Measurements from ENCODE around the gene COG3.
"Not testable (repeated sequence)": the region's sequence is repeated elsewhere in the genome, so short reads cannot be mapped to it uniquely, and the experiment has no call there.

Gene COG3, protein sequence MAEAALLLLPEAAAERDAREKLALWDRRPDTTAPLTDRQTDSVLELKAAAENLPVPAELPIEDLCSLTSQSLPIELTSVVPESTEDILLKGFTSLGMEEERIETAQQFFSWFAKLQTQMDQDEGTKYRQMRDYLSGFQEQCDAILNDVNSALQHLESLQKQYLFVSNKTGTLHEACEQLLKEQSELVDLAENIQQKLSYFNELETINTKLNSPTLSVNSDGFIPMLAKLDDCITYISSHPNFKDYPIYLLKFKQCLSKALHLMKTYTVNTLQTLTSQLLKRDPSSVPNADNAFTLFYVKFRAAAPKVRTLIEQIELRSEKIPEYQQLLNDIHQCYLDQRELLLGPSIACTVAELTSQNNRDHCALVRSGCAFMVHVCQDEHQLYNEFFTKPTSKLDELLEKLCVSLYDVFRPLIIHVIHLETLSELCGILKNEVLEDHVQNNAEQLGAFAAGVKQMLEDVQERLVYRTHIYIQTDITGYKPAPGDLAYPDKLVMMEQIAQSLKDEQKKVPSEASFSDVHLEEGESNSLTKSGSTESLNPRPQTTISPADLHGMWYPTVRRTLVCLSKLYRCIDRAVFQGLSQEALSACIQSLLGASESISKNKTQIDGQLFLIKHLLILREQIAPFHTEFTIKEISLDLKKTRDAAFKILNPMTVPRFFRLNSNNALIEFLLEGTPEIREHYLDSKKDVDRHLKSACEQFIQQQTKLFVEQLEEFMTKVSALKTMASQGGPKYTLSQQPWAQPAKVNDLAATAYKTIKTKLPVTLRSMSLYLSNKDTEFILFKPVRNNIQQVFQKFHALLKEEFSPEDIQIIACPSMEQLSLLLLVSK

DNA sequence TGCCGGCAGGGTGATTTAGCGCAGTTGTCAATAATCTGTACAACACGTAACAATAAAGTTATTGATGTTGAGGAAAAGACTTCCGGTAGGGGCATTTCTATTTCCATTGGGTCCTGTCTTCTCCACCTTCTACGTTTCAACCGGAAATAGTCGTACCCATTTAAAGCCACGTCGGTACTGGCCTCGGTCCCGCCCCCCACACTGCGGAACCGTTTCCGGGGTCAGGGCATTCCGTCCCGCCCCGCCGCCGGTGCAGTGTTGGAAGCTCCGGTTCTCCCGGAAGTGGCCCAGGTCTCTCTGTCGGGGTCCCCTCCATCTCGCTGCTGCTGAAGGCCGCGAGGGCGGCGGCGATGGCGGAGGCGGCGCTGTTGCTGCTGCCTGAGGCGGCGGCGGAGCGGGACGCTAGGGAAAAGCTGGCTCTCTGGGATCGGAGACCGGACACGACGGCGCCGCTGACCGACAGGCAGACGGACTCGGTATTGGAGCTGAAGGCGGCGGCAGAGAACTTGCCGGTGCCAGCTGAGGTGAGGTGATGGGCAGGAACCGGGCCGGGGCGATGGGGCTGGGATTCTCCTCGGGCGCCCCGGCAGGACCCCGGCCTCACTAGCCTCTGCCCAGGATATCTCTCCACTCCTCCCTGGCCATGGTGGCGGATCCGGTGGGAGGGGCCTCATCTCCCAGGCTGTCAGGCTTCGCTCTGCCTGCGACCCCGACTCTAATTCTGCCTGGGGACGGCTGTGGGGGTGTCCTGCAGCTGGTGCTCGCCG lies at the start of gene COG3:
COG3 (plus strand) TSS at position 253 of the 767 bp plus-strand sequence; CDS start at position 351, 98 bp downstream.
- DNase-seq, result peak; percentile 96

GRCh38 chr13:45415112-45415511 lies 49.6 kb upstream of the COG3 start:
- no peak for DNase-seq

DNA sequence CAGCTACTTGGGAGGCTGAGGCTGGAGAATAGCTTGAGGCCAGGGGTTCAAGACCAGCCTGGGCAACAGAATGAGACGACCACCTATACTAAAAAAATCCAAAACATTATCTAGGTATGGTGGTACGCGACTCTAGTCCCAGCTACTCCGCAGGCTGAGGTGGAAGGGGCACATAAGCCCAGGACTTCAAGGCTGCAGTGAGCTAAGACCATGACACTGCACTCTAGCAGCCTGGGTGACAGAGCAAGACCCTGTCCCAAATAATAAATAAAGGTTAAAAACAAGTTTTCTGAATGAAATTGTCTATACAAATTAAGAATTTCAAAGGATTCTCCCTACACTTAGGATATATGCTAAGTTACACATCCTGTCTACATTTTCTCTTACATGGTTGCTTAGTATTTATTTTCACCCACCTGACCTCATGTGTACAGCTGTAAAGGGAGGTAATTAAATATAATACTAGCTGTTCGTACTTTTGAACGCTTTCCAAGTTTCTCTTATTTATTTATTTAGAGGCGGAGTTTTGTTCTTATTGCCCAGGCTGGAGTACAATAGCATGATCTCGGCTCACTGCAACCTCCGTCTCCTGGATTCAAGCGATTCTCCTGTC lies 48.1 kb upstream of the COG3 start:
- DNase-seq, result no peak

DNA sequence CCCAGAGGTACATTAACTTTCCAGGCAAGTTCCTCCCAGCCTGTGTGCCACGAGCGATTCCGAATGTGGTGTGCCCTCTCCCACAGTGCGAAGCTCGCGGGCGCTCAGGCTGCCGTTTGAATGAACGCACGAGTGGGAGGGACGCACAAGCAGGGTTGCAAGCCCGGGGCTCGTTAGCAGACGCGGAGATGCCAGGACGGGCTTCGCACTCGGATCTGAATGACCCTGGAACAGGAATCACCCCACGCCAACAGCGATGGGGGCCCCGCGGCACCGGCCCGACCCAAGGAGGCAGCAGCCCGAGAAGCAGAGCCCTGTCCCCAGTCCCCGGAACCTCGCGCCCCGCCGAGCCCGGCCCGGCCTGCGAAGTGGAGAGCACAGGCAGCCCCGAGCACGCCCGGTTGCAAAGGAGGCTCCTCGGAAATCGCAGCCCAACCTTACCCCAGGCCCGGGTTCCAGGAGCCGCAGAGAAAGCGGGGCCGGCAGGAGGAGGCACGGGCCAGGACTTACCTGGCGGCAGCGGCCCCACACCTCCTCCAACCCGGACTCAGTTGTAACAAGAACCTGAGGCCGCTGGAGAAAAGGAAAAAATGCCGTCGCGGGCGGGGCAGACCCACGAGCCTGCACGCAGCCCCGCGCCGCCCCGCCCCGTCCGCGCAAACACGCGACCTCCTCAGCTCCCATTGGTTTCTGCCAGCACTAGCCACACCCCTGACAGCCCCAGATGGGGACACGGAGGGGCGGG lies 46.8 kb upstream of the COG3 start, which contains the start of gene SLC25A30:
SLC25A30 (minus strand) TSS at position 584 of the 745 bp plus-strand sequence. CDS start 6,948 bp downstream, outside the sequence.
- DNase-seq, result peak; percentile 96

DNA sequence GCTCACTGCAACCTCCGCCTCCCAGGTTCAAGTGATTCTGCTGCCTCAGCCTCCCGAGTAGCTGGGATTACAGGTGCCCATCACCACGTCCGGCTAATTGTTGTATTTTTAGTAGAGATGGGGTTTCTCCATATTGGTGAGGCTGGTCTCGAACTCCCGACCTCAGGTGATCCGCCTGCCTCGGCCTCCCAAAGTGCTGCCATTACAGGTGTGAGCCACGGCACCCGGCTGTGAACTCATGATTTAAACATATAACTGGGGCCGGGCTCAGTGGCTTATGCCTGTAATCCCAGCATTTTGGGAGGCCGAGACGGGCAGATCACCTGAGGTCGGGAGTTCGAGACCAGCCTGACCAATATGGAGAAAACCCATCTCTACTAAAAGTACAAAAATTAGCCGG lies 45.4 kb upstream of the COG3 start:
- not testable (repeated sequence) for DNase-seq

DNA sequence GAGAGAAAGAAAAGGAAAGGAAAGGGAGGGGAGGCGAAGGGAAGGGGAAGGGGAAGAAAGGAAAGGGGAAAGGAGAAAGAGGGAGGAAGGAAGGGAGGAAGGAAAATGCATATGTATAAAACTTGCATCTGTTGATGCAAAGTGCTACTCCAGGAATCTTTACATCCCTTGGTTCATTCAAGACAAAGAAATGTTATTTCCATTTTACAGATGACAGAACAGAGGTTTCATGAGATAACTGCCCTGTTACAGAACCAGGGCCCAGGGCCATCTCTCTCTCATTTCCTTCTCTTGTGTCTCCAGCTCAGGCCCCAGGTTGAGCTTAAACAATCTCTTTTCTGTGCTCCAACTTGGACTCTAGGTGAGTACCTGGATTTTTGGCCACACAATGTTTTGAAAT lies 44.8 kb upstream of the COG3 start:
- no peak for DNase-seq

DNA sequence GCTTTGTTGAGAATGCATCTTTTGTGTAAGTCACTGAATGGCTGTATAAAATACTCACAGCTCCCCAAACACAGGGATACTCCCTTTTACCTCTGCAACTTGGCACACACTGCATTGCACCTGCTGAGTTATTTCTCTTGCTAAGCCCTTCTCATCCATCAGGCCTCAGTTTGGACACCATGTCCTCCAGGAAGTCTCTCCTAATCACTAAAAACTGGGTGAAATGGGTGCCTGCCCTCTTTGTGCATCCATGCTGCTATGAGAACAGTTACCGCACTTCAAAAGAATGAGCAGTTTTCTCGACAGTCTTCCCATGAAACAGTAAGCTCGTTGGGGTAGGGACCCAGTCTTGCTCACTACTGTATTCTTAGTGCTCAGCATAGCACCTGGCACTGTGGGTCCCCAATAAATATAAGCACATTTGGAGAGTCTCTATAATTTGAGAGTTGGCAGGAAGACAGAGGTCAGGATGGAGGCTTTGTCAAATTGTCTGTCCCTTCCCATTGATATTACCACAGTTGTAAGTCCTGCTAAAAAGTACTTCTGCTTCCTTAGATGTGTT lies 41.9 kb upstream of the COG3 start:
- no peak for DNase-seq

DNA sequence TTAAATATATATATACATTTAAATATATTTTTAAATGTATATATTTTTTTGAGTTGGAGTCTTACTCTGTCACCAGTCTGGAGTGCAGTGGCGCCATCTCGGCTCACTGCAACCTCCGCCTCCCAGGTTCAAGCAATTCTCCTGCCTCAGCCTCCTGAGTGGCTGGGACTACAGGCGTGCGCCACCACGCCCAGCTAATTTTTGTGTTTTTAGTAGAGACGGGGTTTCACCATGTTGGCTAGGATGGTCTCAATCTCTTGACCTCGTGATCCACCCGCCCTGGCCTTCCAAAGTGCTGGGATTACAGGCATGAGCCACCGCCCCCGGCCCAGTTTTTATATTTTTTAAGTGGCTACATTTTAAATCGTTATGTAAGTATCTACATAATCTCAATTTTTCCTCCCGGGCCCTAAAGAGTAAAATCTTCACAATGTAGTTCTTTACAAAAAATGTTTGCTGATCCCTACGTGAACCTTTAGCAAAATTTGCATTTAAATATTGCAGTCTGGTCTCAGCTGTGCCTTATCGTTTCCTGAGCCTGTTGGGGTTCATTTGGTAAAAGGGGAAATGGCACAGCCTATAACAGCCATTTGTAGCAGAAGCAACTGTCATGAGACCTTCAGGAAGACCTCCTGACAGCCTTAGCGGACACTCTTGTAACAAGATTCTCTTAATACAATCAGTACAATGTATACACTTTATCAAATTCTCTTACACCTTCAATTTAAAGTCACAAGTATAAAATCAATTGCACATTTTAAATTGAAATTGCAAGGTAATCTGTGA lies 38.5 kb upstream of the COG3 start:
- not testable (repeated sequence) for DNase-seq

- DNase-seq, result no peak
Observed at GRCh38 chr13:45432737-45433380, 31.9 kb upstream of the COG3 start.

- DNase-seq, result no peak
Observed at GRCh38 chr13:45433381-45433790, 31.4 kb upstream of the COG3 start.

- DNase-seq, result no peak
Observed at GRCh38 chr13:45434556-45435371, 30.0 kb upstream of the COG3 start.

GRCh38 chr13:45436332-45436731 lies 28.4 kb upstream of the COG3 start:
- no peak for DNase-seq

GRCh38 chr13:45436953-45437352 lies 27.8 kb upstream of the COG3 start:
- DNase-seq, result no peak

DNA sequence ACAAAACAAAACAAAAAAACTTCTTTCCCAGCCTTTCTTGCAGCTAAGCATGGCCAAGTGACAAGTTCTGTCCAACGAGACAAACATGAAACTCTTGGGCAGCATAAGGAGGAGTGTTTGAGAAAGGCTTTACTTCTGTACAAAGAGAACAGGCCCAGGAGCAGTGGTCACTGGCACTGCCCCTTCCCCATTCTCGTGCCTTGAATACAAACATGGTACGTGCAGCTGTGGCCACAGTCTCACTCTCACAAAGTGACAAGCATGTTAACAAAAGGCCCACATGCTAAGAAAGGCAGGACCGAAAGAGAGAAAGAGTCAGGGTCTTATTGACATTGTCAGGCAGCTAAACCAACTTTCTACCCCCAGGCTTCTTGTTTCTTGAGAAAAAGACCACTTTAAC lies 26.8 kb upstream of the COG3 start:
- DNase-seq, result no peak

DNA sequence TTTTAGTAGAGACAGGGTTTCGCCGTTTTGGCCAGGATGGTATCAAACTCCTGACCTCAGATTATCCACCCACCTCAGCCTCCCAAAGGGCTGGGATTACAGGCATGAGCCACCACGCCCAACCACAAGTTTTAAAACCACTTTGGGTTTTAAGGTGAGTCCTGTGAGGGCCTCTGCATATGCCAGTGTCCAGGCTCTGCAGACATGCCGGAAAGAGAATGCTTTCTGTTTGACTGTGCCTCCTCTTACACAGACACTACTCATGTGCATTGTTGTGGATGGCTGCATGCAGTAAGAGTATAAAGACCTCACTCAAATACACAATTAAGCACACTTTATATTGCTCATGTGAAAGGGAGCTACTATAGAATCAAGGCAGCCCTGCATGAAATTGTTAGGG lies 25.7 kb upstream of the COG3 start:
- DNase-seq, result no peak

DNA sequence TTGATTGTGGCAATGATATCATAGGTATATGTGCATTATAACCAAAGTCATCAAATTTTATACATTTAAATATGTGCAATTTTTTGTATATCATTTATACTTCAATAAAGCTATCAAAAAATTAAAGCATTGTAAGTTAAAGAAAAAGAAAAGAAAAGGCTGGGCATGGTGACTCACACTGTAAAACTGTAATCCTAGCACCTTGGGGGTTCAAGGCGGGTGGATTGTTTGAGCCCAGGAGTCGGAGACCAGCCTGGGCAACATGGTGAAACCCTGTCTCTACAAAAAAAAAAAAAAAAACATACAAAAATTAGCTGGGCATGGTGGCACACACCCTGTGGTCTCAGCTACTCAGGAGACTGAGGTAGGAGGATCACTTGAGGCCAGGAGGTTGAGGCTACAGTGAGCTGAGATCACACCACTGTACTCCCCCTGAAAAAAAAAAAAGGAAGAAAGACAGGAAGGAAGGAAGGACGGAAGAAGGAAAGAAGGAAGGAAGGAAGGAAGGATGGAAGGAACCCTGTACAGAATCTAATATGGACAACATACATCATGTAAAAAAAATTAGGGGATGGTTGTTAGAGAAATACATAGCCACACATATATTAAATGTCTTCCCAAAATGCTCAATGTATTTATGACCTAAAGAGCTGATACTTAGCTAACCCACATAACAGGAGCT lies 24.8 kb upstream of the COG3 start:
- no peak for DNase-seq

DNA sequence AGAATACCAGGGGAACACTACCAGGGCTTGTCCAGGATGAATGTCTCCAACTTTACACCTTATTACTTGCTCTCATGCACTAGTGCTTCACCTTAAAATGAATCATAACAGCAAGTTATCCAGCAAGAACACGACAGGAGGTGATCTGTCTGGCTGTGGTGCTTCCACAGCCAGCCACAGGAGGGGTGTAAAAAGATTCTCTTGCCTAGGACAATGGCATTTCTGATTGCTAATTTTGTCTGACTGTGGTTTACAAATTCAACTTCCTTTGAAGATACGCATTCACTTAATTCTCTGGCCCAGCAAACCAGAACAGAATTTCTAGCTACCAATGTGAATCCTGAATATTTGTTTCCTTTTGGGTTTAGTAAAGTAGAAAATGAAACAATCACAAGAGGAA lies 23.1 kb upstream of the COG3 start:
- peak; percentile 13 for DNase-seq

- no peak for DNase-seq
Observed at GRCh38 chr13:45445053-45445452, 19.7 kb upstream of the COG3 start.

- DNase-seq, result no peak
Observed at GRCh38 chr13:45446181-45446580, 18.6 kb upstream of the COG3 start.

Data from CD4-positive, alpha-beta T cell treated with Interleukin-17A for 4 hours (primary cell).